OCI-LY7 (cell line): ENCODE measurements around the gene CPLX3. TPM values are rescaled to one million over a fixed set of nuclear protein-coding genes. Genes with fewer than 3 reads are reported as not detected.

Source experiments
- BruUV-seq: library from RNA; stranded (reverse); fragments of 400-500 nt; replicated peaks from 2 replicates; lab custom pipeline; 2021; lab: Mats Ljungman, UMichigan
- CTCF ChIA-PET: fragments of 300-600 bp; sonication (Branson Sonifier 250); formaldehyde crosslinking; loops from one replicate; lab custom pipeline; 2022; ENCODE audit warnings: antibody characterized with exemption; ENCODE audit not compliant: unreplicated experiment; lab: Charles Lee
- POLR2A ChIA-PET: fragments of 300-600 bp; sonication (Branson Sonifier 250); formaldehyde crosslinking; loops from one replicate; lab custom pipeline; 2022; ENCODE audit warnings: antibody characterized with exemption; lab: Charles Lee
- DNase-seq: peaks from one replicate; pipeline ENCODE4 v3.0.0-alpha.2; 2015; ENCODE audit warnings: low spot score
- H2AFZ ChIP-seq: fragments of 200-600 bp; sonication (generic), shearing (Covaris generic); 2 replicates; pipeline ENCODE4 v1.6.1; 2014; ENCODE audit warnings: mild to moderate bottlenecking, antibody characterized with exemption, low read length, moderate library complexity
- H3K27ac ChIP-seq: fragments of 200-600 bp; sonication (generic); 2 replicates; pipeline ENCODE4 v1.5.1; 2014; ENCODE audit warnings: mixed run types, low read depth, mild to moderate bottlenecking, moderate library complexity, low read length, inconsistent platforms; ENCODE audit not compliant: poor library complexity, severe bottlenecking
- H3K36me3 ChIP-seq: fragments of 200-600 bp; sonication (generic); 2 replicates; pipeline ENCODE4 v1.6.1; 2014; ENCODE audit warnings: mild to moderate bottlenecking, antibody characterized with exemption, low read length, moderate library complexity, mixed read lengths; ENCODE audit not compliant: insufficient read depth
- H3K4me1 ChIP-seq: fragments of 200-600 bp; sonication (generic); 2 replicates; pipeline ENCODE4 v1.5.1; 2014; ENCODE audit warnings: mild to moderate bottlenecking, low read length; ENCODE audit not compliant: insufficient read depth, poor library complexity, severe bottlenecking
- H3K4me2 ChIP-seq: fragments of 200-600 bp; sonication (generic); 2 replicates; pipeline ENCODE4 v1.6.1; 2014; ENCODE audit warnings: mild to moderate bottlenecking, low read length
- H3K4me3 ChIP-seq: fragments of 200-600 bp; sonication (generic); 2 replicates; pipeline ENCODE4 v1.5.1; 2014; ENCODE audit warnings: mild to moderate bottlenecking, low read depth, low read length; ENCODE audit not compliant: poor library complexity, severe bottlenecking
- H3K79me2 ChIP-seq: fragments of 200-600 bp; sonication (generic); 2 replicates; pipeline ENCODE4 v1.6.1; 2016; ENCODE audit warnings: low read depth, mild to moderate bottlenecking, low read length, moderate library complexity, mixed read lengths; ENCODE audit not compliant: insufficient read depth
- H3K9me2 ChIP-seq: fragments of 200-600 bp; sonication (generic); 2 replicates; pipeline ENCODE4 v1.6.1; 2016; ENCODE audit warnings: mild to moderate bottlenecking, low read length, mixed read lengths; ENCODE audit not compliant: insufficient read depth
- H3K9me3 ChIP-seq: fragments of 200-600 bp; sonication (generic); 2 replicates; pipeline ENCODE4 v1.6.1; 2014; ENCODE audit warnings: mild to moderate bottlenecking, mixed run types, low read length, mixed read lengths
- H4K20me1 ChIP-seq: fragments of 200-600 bp; sonication (generic); 2 replicates; pipeline ENCODE4 v1.6.1; 2014; ENCODE audit warnings: mild to moderate bottlenecking, antibody characterized with exemption, low read length, moderate library complexity, mixed read lengths; ENCODE audit not compliant: insufficient read depth
- CTCF ChIP-seq: fragments of 200-600 bp; sonication (generic); conservative IDR thresholded peaks from 2 replicates; pipeline ENCODE4 v1.5.1; 2014; ENCODE audit warnings: mild to moderate bottlenecking, antibody characterized with exemption, low read length, moderate library complexity, mixed read lengths
- EZH2phosphoT487 ChIP-seq: fragments of 200-600 bp; sonication (generic); IDR thresholded peaks from 2 replicates; pipeline ENCODE4 v1.6.1; 2018; ENCODE audit warnings: low read depth, borderline replicate concordance, mild to moderate bottlenecking, mixed run types, antibody characterized with exemption, low read length, moderate library complexity, mixed read lengths
- intact Hi-C: fragments of 100-400 bp; cut with micrococcal nuclease; formaldehyde crosslinking; loops from one replicate; pipeline ENCODE4 v1.10.0; 2022; ENCODE audit not compliant: unreplicated experiment
- total RNA-seq, 2 experiments: library from RNA; depleted of rRNA in 1 of 2; stranded (reverse); fragments of >200 nt in 1 of 2; shearing (Covaris generic) in 1 of 2; gene quantifications; 2 replicates each; pipeline ENCODE4 v1.2.3, GENCODE V29; 2014 to 2022

Gene CPLX3
- total RNA-seq, 2 experiments from 2014 or later, result 0.35 to 1.5 TPM

- Histone ChIP-seq H3K36me3 (no peaks in the 10 kb centered on the region), H3K9me3 (no peaks in the 10 kb centered on the region), H3K79me2 (no peaks in the 10 kb centered on the region), H3K27ac (no peak overlapping the region), H3K4me2 (no peak overlapping the region), H3K4me3 (no peak overlapping the region), H4K20me1 (no peaks in the 10 kb centered on the region), H3K4me1 (peaks cover 23% of the 10 kb centered on the region), H3K9me2 (no peaks in the 10 kb centered on the region), H2AFZ (no peak overlapping the region)
- POLR2A ChIA-PET, result no interaction called here
- TF ChIP-seq CTCF, result no peak
- TF ChIP-seq EZH2phosphoT487, result no peak
- BruUV-seq, result no TSS peak
- CTCF ChIA-PET, result no interaction called here
- intact Hi-C loops, result no loop called here
- no peak for DNase-seq
These were observed 561 bp upstream of the CPLX3 start for GRCh38 chr15:74825866-74826265.

GRCh38 chr15:74826921-74827320 is 494 bp downstream of the CPLX3 start:
- ChIA-PET CTCF (interaction anchor here (0.5 kb wide), 1 partner anchor 15 kb away, joined by 4 read pairs; no protein-coding TSS in a partner anchor), POLR2A (no interaction called here)
- Histone ChIP-seq H3K4me3 (no peak overlapping the region), H3K4me1 (peaks cover 20% of the 10 kb centered on the region), H2AFZ (no peak overlapping the region), H3K9me2 (no peaks in the 10 kb centered on the region), H3K27ac (no peak overlapping the region), H3K79me2 (no peaks in the 10 kb centered on the region), H3K36me3 (no peaks in the 10 kb centered on the region), H3K9me3 (no peaks in the 10 kb centered on the region), H3K4me2 (no peak overlapping the region), H4K20me1 (no peaks in the 10 kb centered on the region)
- DNase-seq, result no peak
- intact Hi-C loops, result no loop called here
- no TSS peak for BruUV-seq
- TF ChIP-seq EZH2phosphoT487 (no peak), CTCF (no peak)

- Histone ChIP-seq H3K9me2 (no peaks in the 10 kb centered on the region), H2AFZ (no peak overlapping the region), H3K4me2 (no peak overlapping the region), H3K4me1 (peaks cover 18% of the 10 kb centered on the region), H3K79me2 (no peaks in the 10 kb centered on the region), H3K9me3 (no peaks in the 10 kb centered on the region), H3K4me3 (no peak overlapping the region), H3K27ac (no peak overlapping the region), H3K36me3 (no peaks in the 10 kb centered on the region), H4K20me1 (no peaks in the 10 kb centered on the region)
- DNase-seq, result no peak
- TF ChIP-seq EZH2phosphoT487, result no peak
- TF ChIP-seq CTCF, result no peak
- BruUV-seq, result no TSS peak
- CTCF ChIA-PET, result no interaction called here
- intact Hi-C loops, result no loop called here
- POLR2A ChIA-PET, result no interaction called here
These were observed 1.2 kb downstream of the CPLX3 start for GRCh38 chr15:74827614-74828013.
